HEK293 (cell line): Measurements from ENCODE around the gene TECTA.

ENCODE experiments used
- CTCF ChIP-seq: fragments of 450-650 bp; formaldehyde crosslinking; IDR thresholded peaks from 2 replicates; pipeline ENCODE4 v1.5.1; 2016; ENCODE audit warnings: missing biosample characterization, missing genetic modification characterization
- GLIS1 ChIP-seq: fragments of 450-650 bp; formaldehyde crosslinking; IDR thresholded peaks from 2 replicates; pipeline ENCODE4 v1.5.1; 2016; ENCODE audit warnings: missing biosample characterization, missing genetic modification characterization
- KLF16 ChIP-seq: fragments of 450-650 bp; formaldehyde crosslinking; IDR thresholded peaks from 2 replicates; pipeline ENCODE4 v1.5.1; 2017; ENCODE audit warnings: missing biosample characterization, missing genetic modification characterization
- PRDM2 ChIP-seq: fragments of 450-650 bp; formaldehyde crosslinking; IDR thresholded peaks from 2 replicates; pipeline ENCODE4 v1.5.1; 2016; ENCODE audit warnings: missing biosample characterization, missing genetic modification characterization, borderline replicate concordance
- REPIN1 ChIP-seq: fragments of 450-650 bp; formaldehyde crosslinking; IDR thresholded peaks from 2 replicates; pipeline ENCODE4 v1.5.1; 2017; ENCODE audit warnings: missing biosample characterization, missing genetic modification characterization, low read depth
- TCF7L2 ChIP-seq: IDR thresholded peaks from 2 replicates; pipeline ENCODE4 v1.6.1; 2011; ENCODE audit warnings: low read depth, mild to moderate bottlenecking, inconsistent platforms, low read length, moderate library complexity, borderline replicate concordance
- ZFP69B ChIP-seq: fragments of 450-650 bp; formaldehyde crosslinking; IDR thresholded peaks from 2 replicates; pipeline ENCODE4 v1.5.1; 2016; ENCODE audit warnings: missing biosample characterization, missing genetic modification characterization
- ZNF280C ChIP-seq: fragments of 450-650 bp; formaldehyde crosslinking; IDR thresholded peaks from 2 replicates; pipeline ENCODE4 v1.5.1; 2016; ENCODE audit warnings: missing biosample characterization, missing genetic modification characterization
- ZNF560 ChIP-seq: fragments of 450-650 bp; formaldehyde crosslinking; IDR thresholded peaks from 2 replicates; pipeline ENCODE4 v1.5.1; 2017; ENCODE audit warnings: missing biosample characterization, missing genetic modification characterization, borderline replicate concordance
- ZNF623 ChIP-seq: fragments of 450-650 bp; formaldehyde crosslinking; IDR thresholded peaks from 2 replicates; pipeline ENCODE4 v1.5.1; 2016; ENCODE audit warnings: missing biosample characterization, missing genetic modification characterization
- ZSCAN18 ChIP-seq: fragments of 450-650 bp; formaldehyde crosslinking; IDR thresholded peaks from 2 replicates; pipeline ENCODE4 v1.5.1; 2016; ENCODE audit warnings: missing biosample characterization, missing genetic modification characterization
- ZSCAN23 ChIP-seq: fragments of 450-650 bp; formaldehyde crosslinking; IDR thresholded peaks from 2 replicates; pipeline ENCODE4 v1.5.1; 2016; ENCODE audit warnings: missing biosample characterization, missing genetic modification characterization
- TF ChIP-seq, protein P1 (sequence below): fragments of 450-650 bp; formaldehyde crosslinking; IDR thresholded peaks from 2 replicates; pipeline ENCODE4 v1.5.1; 2017; ENCODE audit warnings: missing biosample characterization, missing genetic modification characterization

DNA sequence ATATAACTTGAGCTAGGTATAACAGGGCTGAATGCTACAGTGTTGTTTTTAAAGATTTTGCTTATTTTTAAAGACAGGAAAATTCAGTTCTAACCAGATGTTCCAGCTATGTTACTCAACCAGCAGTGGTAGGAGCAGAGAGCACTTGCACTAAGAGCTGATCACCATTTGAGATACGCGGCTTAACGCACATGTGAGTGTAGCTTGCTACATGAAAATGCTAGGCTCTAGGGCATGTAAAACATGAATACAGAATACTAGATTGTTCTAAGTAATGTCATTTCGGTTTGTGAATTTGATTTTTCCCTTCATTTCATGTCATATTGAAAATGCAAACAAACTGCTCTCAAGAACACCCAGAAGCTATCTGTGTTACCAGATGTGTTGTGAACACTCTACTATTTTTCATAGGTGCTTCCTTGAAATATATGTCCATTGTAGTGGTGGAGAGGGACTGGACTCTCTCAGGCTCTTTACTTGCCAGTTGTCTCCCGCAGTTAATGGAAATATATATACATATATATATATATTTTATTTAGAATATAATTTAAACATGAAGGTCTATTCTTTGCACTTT, 10.8 kb upstream of the TECTA start:
- TF ChIP-seq CTCF (tag by site-specific recombination) (no peak), REPIN1 (tag by site-specific recombination) (no peak), PRDM2 (tag by site-specific recombination) (no peak), ZSCAN18 (tag by site-specific recombination) (no peak), KLF16 (tag by site-specific recombination) (no peak), GLIS1 (tag by site-specific recombination) (no peak), TCF7L2 (no peak), ZNF623 (tag by site-specific recombination) (no peak), ZNF280C (tag by site-specific recombination) (no peak), ZFP69B (no peak), ZNF560 (tag by site-specific recombination) (no peak), ZSCAN23 (tag by site-specific recombination) (no peak)
- TF ChIP-seq, protein P1, sequence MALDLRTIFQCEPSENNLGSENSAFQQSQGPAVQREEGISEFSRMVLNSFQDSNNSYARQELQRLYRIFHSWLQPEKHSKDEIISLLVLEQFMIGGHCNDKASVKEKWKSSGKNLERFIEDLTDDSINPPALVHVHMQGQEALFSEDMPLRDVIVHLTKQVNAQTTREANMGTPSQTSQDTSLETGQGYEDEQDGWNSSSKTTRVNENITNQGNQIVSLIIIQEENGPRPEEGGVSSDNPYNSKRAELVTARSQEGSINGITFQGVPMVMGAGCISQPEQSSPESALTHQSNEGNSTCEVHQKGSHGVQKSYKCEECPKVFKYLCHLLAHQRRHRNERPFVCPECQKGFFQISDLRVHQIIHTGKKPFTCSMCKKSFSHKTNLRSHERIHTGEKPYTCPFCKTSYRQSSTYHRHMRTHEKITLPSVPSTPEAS (tag by site-specific recombination) = no peak
